CD4-positive, alpha-beta T cell treated with Interferon gamma for 1 hour (primary cell): Measurements from ENCODE around the gene LTF.
"Not testable (repeated sequence)": the region's sequence is repeated elsewhere in the genome, so short reads cannot be mapped to it uniquely, and the experiment has no call there.

Source experiments
- DNase-seq: peaks from one replicate; pipeline ENCODE4 v3.0.0-alpha.2; 2020

Gene LTF

DNA sequence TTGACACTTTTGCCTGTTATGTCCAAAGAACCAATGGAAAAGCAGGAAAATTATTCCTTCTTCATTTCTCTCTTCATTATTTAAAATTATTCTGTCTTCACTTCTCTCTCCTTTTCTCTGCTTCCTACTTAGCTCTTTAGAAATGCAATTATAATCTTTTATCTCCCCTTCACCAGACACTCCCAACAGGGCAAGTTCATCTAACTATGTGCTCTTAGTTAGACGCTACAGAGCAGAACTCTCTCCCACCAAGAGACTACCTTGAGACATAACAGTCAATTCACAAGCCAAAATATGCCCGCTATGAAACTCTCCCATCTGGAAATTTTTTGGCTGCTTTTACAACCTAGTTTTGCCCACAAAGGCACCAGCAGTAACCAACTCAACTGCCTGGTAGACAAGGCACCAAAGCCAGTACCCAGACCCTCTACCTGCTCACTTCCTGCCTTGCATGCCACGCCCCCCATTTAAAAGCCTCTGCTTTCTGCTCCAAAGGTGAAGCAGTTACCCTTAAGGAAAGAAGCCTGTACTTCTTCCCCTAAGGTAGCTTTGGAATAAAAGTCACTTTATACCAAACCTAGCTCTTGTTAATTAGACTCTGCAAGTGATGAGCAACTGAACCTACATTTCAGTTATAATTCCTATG, 29.5 kb downstream of the LTF start:
- no peak for DNase-seq

DNA sequence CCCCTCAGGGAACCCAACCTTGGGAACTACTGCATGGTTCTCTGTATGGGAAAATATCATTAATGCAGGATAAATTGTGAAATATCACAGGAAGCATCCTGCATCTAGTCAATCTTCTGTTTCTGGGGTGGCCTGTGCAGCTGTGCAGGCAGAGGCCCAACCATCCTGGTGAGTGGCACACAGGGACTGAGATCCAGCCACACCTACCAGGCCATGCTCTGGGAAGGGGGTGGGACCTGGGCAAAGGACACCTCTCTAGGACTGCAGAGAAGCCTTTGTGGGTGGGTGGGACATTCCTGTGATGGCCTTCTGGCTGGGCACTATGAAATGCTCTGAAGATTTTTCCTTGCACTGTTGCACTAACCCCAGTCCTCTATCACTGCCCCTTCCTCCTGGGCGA, 30.9 kb downstream of the LTF start:
- DNase-seq: no peak

DNA sequence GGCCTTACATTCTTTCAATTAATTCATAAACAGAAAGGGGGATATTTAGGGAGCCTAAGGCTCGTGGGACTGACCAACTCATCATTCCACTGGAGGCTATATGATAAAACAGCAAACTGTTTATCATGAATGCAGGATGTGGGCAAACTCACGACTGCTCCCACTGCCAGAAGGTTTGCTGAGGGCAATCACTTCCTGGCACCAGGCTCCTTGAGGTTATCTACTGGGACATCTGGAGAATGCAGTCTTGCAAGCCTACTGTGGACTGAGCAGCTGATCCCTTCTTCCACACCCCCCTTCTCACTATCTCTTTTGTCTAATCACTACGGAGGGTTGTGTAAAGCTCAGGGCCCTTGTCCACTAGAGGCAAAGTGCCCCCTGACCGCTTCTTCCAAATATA, 31.6 kb downstream of the LTF start:
- not testable (repeated sequence) for DNase-seq

DNA sequence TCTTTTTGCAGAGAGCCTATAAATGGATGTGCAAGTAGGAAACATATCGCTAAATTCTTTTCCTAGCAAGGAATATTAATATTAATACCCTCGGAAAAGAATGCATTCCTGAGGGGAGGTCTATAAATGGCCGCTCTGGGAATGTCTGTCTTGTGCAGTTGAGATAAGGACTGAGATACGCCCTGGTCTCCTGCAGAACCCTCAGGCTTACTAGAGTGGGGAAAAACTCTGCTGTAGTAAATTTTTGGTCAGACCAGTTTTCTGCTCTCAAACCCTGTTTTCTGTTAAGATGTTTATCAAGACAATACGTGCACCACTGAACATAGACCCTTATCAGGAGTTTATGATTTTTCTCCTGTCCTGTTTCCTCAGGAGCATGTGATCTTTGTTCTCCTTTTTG, 32.8 kb downstream of the LTF start:
- not testable (repeated sequence) for DNase-seq

DNA sequence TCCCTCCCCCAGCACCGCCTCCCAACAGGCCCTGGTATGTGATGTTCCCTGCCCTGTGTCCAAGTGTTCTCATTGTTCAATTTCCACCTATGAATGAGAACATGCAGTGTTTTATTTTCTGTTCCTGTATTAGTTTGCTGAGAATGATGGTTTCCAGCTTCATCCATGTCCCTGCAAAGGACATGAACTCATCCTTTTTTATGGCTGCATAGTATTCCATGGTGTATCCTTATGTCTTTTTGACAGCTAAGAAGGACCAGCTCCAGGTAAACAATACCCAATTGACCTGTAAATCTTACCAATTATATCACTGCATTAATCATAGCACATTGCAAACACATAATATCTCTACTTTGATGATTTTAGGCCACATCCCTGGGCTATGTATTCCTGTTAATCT, 33.8 kb downstream of the LTF start:
- not testable (repeated sequence) for DNase-seq

- DNase-seq: no peak
These were observed 35.0 kb downstream of the LTF start for GRCh38 chr3:46429671-46430070.

- no peak for DNase-seq
These were observed 35.5 kb downstream of the LTF start for GRCh38 chr3:46429250-46429649.

- DNase-seq: no peak
These were observed 36.5 kb downstream of the LTF start for GRCh38 chr3:46427916-46428833.

- not testable (repeated sequence) for DNase-seq
These were observed 37.3 kb downstream of the LTF start for GRCh38 chr3:46427404-46427803.

DNA sequence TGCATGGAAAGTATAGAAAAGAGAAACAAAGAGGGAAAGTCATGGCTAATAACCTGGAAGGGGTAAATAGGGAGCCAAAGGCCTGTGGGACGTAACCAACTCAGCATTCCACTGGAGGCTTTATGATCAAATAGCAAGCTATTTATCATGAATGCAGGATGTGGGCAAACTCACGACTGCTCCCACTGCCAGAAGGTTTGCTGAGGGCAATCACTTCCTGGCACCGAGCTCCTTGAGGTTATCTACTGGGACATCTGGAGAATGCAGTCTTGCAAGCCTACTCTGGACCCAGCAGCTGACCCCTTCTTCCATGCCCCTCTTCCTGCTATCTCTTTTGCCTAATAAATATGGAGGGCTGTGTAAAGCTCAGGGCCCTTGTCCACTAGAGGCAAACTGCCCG, 38.2 kb downstream of the LTF start:
- not testable (repeated sequence) for DNase-seq

GRCh38 chr3:46423588-46423987, 41.1 kb downstream of the LTF start:
- no peak for DNase-seq

DNA sequence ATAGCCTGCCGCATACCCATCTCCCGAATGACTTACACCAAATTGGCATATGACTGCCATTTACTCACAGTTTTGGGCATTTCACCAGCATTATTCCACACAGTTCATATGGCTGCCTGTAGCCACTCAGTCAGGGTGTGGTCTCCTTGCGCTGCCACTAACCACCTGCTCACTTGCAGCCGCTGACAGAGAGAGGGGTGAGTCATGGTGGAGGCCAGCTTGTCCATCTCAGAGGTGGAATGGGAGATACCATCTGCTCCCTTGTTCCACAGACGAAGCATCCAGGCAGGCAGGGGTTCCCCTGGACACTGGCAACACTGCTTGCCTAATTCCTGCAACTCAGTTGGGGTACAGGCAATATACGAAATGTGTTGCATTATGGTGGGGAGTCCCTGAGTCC, 42.1 kb downstream of the LTF start:
- no peak for DNase-seq

DNA sequence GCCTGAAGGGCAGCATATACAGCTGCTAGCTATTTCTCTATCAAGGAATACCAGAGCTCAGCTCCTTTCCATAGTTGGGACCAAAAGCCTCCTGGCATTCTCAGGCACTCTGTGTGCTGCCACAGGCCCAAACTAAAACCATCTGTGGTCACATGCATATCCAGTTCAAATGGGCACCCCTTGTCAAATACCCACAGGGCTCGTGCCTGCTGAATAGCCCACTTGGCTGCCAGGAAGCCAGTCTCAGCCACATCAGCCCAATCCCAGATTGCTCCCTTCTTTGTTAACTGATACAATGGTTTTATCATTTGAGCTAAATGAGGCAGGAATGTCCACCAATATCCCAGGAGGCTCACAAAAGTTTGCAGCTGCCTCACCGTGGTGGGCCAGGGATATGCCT, 43.8 kb downstream of the LTF start:
- no peak for DNase-seq

DNA sequence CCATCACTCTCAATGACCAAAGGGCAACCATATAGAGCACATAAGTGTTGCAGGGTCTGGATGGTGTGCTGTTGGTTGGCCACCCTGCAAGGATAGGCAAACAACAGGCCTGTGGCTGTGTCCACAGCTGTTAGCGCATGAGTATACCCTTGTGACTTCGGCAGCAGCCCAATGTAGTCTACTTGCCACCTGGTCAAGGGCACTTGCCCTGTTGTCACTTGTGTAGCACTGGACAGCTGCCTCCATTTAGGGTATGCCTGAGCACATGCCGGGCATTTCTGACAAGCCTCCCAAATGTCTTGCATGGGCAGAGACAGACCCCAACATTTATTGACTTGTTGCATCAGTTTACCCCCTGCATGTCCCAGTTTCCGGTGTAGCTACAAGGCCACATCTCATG, 44.9 kb downstream of the LTF start:
- DNase-seq: no peak

DNA sequence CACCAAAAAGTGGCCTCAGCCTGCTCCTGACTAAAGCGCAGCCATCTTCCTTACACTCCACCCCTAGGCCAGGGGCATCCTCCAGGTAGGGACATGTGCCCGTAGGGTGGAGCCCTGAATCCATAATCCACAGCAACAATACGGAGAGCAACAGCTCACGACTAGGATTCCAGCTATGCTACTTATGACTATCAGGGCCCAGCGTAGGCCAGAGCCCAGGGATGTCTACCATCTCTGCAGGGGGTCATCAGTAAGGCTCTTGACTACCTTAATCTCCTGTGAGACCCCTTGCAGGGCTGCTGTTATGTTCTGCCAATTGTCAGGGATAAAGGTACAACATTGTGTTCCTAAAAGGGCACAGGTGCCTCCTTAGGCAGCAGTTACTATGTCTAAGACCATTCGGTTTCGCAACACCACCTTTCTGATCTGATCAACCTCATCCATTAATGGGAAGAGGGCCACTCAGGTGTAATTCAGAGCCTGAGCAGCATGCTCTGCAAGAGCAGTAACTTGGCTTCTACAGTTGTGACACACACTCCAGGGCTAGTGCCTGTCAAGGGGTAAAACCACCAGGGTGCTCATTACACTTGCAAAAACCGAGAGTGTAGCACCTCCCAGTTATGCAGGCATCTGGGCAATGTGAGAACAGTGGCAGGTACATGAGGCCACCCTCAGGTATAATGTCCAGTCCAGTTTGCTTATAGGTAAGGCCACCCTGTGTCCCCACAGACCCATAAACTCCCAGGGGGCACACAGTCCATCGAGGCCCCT, 46.7 kb downstream of the LTF start:
- DNase-seq: no peak

- no peak for DNase-seq
These were observed 47.7 kb downstream of the LTF start for GRCh38 chr3:46416811-46417510.

GRCh38 chr3:46416125-46416810, 48.4 kb downstream of the LTF start:
- DNase-seq: no peak

GRCh38 chr3:46414739-46415138, 50.0 kb downstream of the LTF start:
- no peak for DNase-seq

GRCh38 chr3:46413951-46414350, 50.8 kb downstream of the LTF start:
- DNase-seq: no peak

DNA sequence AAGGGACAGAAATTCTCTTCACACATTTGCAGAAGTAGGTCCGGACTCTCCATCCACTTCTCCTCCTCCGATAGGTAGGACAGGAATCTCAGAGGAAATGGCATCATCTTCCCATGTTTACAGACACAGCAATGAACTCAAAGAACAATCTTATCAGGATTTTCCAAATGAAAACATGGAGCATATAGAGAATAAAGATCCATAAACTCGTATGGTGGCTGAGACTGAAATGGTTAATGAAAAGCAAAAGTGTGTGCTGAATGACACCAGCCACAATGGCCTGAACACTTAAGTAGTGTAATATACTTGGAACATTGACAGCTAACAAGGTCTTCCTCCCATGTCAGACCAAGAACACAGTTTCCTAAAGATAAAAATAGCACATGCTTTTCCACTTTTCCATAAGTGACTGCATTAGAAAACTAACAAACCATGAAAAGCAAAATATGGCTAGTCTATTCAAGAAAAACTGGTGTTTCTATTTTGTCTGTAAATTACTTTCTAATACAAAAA, 51.9 kb downstream of the LTF start:
- no peak for DNase-seq

DNA sequence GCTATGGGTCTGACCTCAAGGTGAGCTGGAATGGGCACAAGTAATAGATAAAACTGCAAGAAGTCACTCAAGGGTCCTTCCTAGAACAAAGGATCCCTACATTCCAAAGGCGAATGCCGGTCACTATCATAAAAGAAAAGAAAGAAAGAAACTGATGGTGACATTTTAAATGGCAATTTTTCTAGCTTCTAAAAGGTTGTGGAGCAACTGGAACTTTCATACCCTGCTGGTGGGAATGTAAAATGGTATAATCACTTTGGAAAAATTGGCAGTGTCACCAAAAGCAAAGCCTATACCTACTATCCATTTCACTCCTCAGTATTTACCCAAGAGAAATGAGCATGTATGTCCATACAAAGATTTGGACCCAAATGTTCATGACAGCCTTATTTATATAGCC, 53.4 kb downstream of the LTF start:
- no peak for DNase-seq

DNA sequence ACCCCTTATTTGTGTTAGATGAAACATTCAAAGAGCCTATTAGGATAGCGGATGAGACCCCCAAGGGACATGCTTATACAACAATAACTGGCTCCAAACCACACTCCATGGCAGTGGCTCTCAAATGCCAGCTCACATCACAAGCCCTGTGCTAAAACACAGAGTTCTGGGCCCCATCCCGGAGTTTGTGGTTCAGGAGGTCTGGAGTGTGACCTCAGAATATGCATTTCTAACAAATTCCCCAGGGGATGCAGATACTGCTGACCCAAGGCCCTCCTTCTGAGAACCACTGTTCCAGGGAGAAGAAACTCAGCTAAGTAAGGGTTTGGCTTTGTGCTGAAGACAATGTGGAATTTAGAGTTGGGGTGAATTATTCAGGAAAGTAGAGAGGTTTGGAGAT, 54.0 kb downstream of the LTF start:
- DNase-seq: no peak
